HG03196 (cell line): ENCODE data around the gene KCNMB1.

Experiments
- ATAC-seq: cut with Tn5 transposase; IDR thresholded peaks from one replicate; pipeline ENCODE4 v1.9.1; 2021; ENCODE audit not compliant: unreplicated experiment

The KCNMB1 gene

DNA sequence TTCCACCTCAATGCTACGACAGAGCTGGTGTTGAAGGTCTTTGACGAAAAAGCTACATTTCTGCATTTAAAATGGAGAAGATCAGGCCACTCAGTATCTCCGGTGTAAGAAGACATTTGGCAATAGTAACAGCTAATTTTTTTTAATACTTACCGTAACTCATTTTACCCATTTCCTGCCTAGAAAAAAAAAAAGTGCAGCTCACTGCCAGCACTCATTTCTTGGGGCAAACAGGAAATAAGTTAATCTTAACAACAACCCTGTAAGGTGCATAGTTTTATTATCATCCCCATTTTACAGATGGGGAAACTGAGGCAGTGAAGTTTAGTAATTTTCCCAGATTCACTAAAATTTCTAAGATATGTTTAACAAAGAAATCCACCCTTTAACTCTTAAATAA lies 27.4 kb upstream of the KCNMB1 start:
- ATAC-seq, result no peak

DNA sequence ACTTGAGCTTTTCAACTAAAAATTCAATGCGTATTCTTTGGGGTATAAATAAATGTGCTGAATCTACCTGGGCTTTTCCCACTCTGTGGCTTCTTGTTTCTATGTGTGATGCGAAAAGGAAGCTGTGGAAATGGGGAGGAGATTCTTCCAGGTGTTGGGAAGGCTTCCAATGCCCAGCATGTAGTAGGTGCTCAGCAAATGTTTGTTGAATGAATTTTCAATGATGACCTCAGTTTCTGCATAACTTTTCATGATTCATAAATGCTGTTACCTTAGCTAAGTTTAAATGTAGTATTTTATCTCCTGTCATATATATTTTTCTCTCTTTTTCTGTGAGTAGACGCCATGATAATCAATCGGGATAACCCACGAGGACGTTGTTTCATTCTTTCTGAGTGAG lies 25.6 kb upstream of the KCNMB1 start:
- no peak for ATAC-seq

DNA sequence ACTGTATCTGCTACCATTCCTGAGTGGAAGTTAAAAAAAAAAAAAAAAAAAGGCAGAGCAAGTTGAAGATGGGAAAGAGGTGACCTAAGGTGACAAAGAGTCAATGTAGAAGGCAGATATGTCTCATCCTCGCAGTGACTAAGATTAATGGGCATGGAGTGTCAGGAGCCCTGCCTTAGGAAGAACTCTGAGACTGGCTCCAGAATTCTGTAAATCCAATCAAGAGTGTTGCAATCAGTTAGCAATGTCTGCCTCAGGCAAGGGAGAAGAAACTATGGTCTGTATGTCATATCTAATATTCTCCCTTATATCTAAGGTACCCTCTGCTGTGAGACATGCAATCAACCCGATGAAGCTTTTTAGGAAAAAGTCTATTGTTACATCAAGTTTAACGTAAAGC lies 24.7 kb upstream of the KCNMB1 start:
- no peak for ATAC-seq

DNA sequence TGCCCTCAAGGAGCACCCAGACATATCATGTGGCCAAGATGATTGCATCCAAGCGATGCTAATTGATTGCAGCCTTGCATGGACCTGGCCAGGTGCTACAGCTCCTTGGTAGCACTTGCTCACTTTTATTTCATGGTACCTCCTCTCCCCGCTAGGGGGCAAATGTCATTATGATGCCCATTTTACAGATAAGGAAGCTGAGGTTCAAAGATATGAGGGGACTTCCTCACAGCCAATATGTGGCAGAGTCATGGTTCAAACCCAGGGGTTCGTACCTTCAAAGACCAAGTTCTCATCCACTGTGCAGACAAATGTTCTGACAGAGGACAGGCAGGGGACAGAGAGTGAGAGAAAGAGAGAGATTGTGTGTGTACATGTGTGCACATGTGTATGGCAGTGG lies 21.9 kb upstream of the KCNMB1 start:
- ATAC-seq, result no peak

DNA sequence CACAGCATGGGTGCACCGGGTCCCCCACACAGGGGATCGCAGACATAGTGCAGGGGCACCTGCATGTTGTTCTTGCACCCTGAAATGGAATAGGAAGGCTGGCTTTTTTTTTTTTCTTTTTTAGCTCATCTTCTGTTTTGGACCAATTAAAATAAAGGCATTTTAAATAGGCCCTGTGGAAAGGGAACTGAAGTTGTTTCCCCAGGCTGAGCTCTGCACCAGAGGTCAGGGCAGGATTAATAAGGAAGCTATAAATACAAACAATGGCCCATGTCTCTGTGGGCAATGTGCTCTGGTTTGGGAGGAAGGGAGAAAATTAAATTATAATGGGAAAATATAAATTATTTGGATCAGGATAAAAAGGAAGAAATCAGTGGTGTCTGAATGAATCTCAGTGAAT lies 21.2 kb upstream of the KCNMB1 start:
- ATAC-seq, result no peak

DNA sequence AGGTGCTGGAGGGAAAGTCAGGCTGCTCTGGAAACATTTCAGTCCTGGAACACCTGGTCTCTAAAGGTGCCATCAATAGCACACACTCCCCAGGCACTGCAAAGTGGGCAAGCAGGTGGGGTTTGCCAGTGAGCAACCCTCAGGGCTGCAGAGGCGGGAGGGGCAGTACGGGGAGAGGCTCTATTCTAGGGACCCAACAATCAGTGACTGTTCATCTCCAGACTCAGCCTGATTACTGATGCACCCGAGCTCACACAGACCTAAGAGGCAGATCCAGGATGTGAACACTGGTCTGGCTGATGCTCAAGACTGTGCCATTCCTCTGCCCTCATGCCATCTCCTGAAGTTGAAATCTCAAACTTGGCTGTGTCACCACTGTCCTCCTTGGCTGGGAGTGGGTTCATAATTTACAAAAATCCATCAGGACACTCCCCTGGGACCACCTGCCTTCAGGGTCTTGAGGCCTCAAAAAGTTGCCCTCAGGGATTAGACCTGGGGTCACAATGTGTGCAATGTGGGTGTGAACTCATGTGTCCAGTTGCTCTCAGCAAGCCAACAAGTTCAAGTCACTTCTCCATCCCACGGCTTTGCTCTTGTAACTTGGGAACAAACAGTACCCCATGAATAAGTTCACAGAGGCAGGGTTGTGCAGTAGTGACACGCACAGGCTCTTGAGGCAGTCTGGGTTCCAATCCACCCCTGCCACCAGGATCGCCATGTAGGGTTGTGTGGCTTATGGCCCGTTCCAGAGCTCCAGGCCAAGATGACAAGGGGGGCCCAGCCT lies 19.9 kb upstream of the KCNMB1 start:
- no peak for ATAC-seq

DNA sequence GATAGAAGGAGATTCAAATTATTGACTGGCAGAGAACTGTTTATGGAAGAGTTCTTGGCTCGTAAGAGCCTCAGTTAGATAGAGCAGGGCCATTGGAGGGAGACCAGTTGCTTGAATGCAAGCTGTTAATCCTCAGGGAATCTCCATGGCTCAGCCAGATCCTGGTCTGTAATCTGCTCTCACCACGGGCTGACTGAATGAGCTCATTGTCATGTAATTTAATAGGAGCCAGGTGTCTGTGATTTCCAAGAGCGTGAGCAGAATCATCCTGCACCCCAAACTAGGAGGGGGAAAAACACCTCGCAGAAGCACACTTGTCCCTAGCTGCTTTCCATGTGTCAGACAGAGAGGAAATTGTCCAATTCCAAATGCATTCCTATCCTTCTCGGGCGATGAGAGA lies 19.1 kb upstream of the KCNMB1 start:
- ATAC-seq, result no peak

DNA sequence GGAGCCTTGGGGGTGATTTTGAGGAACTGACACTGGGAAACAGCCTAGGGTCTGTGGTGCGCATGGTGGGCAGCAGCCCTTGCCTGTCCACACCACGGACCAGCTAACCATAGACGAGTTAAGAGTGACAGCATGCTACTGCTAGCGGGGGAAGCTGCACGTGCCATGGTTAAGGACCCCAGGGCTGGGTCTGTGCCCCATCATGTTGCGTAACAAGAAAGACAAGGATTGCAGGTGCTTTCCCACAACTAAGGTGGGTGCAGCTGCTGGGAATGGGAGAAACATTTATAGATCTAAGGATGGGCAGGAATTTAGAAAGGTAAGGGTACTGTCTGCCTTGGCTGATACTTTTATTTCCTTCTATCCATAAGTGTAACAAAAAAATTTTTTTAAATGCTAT lies 17.9 kb upstream of the KCNMB1 start:
- no peak for ATAC-seq

DNA sequence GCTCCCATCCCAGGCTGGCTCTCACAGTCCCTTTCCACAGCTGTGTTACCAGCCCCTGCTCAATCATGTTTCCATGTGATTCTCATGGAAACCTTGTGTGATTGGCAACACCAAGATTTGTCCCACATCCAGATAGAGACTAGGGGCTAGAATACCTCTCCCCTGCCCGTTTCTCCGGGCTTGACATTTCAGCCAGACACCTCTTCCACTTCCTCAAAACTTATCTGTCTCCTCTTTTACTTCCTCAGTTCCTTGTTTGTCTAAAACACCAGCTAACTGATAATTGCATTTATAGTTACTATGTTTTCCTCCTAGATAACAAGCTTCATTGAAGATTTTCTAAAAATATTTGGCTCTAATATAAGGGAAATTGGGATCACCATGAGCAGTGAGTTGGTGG lies 16.6 kb upstream of the KCNMB1 start:
- ATAC-seq, result no peak

DNA sequence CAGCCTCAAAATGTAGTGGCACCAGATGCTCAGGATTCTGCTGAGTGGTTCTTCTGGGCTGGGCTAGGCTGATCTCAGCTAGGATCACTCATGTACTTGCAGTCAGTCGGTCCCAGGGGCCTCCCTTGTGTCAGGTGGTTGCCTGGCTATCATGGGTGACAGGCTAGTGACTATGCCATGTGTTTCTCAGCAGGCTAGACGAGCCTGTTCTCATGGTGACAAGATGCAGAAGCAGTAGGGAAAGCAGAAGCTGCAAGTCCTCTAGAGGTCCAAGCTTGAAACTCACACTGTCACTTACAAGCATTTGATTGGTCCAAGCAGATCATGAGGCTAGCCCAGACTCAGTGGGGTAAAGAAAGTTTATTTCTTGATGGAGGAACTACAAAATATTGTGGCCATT lies 15.2 kb upstream of the KCNMB1 start:
- ATAC-seq, result no peak

DNA sequence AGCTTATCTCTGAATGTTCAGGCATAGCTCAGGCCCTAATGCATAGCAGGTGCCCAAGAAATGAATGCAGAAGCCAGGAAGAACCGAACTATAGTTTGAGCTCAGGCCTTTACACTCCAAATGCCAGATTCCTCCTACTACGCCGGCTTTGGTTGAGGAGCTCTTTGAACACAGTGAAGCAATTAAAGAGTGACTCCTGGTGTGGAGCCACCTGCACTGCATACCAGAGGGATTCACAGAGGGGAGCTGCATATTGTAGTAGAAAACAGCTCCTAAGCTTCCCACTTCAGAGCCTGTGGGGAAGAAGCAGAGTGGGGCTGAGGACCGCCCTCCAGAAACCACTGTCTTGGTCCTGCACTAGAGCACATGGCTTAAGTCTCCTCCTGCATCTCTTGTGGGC lies 14.5 kb upstream of the KCNMB1 start:
- no peak for ATAC-seq

DNA sequence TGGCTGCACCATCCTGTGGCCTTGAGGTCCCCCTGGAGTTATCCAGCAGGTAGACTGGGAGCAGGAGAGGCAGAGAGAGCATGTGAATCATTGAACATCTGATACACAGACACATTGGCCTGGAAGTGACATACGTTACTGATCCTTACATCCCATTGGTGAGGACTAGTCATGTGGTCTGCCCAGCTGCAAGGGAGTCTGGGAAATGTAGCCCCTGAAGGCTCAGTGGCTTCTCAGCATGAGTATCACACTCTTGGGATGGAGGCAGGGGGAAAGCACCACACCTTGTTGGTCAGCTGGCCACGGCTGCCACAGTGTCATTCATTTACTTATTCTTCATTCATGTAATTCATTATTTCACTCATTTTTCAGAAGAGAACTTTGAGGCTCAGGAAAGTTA lies 13.3 kb upstream of the KCNMB1 start:
- ATAC-seq, result no peak

DNA sequence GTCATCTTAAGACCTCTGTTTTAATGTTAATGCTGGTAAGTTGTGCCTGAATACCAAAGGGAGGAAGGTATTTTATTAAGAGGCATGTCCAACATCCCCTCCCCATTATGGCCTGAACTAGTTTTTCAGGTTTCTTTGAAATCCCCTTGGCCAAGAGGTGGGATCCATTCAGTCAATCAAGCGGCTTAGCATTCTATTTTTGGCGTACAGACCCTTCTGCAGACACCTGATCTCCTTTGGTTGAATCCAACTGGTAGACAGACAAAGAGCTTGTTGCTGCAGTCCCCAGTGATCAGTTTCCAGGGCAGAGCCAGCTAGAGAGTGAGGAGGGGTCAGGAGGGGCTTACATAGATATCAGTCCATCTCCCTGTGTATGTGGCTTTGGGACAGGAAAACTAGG lies 7.9 kb upstream of the KCNMB1 start:
- no peak for ATAC-seq

DNA sequence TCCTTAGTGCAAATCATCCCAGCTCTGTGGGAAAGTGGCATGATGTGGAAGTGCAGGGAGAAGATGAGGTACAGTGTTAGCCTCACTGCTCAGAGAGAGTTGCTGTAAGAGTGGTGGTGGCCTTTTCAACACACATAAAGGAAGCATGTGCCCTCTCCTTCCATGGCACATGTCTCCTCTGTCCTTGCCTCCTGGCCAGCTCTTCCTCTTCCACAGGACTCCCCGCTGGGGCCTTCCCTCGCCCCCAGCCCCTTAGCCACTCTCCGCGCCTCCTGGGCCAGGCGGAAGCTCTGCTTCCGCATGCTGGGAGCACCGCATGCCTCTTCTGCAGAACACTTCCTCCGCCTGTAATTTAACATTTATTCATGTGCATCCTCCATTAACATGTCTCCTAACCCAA lies 4.8 kb upstream of the KCNMB1 start:
- no peak for ATAC-seq

DNA sequence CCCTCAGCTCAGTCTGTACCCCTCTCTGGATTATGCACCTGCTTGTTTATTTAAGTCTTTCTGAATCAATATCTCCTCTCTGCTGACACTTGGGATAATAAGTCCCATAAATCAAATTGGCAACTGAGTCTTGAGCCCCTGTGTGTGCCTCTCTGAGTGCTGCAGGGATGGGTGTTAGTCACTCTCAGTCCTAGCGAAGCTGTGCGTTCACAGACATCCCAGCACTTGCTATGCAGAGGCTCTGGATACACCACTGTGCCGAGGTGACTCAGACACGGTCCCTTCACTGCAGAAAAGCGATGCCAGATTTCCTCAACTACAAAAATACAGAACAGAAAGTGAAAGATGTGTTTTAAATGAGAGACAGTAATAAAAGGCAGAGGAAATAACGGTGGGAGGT lies 4.1 kb upstream of the KCNMB1 start:
- peak; percentile 59 for ATAC-seq

DNA sequence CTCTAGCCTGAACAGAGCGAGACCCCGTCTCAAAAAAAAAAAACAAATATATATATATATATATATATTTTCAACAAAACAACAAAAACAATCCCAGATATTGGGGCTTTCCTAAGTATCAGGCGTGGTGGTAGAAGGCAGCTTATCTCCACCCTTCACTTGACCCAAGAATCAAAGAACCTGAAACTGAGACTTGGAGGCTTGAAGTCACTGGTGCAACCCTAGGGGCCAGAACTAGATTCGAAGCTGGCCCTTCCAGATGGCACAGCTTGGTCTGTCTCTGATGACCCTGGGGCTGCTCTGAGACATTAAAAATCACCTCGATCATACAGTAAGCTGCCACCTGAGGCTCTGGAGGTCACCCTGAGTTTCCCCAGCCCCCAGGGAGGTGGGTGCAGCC lies 1.3 kb upstream of the KCNMB1 start:
- no peak for ATAC-seq

DNA sequence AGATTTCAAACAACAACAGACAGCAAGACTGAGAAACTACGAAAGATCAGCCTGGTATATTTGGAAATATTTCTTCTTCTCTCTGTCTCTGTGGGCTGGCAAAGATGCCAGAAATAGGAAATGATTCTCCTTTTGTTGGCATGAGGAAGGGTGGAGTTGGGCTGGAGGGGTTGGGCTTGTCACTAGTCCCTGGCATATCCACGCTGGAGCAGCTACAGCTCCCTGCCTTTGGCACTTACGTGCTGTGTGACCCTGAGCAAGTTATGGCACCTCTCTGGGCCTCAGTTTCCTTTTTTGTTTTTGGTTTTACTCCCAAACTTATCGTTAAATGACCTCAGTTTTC lies 354 bp upstream of the KCNMB1 start:
- ATAC-seq, result no peak

DNA sequence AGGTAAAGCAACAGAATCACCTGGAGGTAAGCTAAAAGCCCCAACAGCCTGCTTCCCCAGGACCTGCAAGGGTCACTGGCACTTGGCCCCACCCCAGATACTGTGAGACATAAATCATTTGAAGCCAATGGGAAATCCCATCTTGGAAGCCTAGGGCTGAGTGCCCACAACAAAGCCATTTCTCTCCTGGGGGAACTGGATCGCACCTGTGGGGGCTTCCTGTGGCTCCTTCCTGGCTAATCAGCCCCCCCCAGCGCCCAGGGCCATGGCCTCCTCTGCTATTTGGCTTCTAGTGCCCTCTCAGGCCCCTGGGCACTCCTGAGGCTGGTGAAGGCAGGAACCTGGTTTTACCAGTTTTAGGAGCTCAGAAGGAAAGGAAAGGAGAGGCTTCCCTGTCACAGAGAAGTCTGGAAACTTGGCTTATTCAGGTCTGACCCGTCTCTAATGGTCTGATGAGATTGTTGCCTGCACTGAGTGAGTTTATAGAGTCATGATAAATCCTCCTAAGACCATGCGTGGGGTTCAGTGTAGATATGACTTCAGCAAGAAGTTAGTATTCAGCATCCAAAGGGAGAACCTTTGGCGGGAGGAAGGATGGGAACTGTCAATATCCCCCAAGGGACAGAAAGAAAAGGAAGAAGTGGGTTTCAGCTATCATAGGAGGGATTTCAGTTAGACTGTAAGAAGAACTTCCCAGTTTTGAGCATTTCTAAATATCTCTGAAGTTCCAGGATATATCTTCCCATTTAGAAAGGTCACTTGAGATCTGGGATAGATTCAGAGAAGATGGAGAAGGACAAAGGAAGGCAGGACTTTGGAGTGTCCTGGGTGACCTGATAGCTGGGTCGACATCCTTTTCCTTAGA lies 1.2 kb downstream of the KCNMB1 start:
- no peak for ATAC-seq

DNA sequence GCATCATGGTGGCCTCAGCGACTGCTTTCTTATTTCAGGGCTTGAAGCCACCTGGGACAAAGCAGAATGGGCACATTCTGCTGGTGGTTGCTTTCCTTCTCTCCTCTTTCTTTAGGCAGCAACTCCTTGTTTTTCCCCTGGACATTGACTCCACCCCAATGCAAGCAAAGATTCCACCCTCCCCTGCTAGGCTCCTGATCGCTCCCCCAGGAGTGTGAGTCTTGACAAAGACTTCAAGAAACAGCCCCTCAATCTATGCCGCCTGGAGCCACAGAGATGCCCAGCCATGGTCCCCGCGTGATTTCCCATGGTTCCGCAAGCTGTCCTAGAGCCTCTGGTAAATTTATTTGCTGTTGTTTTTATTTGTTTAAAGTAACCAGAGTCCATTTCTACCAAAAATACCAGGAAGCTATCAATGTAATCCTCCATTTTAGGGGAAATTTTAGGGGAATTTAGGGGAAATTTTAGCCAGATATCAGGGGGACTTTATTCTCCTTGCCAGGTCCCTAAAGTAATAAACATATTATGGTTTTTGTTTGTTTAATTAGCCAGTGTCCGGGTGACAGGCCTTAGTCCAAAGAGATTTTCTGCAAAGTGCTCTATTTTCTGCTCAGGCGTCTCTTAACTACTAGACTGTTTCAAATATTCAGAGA lies 2.3 kb downstream of the KCNMB1 start:
- no peak for ATAC-seq

DNA sequence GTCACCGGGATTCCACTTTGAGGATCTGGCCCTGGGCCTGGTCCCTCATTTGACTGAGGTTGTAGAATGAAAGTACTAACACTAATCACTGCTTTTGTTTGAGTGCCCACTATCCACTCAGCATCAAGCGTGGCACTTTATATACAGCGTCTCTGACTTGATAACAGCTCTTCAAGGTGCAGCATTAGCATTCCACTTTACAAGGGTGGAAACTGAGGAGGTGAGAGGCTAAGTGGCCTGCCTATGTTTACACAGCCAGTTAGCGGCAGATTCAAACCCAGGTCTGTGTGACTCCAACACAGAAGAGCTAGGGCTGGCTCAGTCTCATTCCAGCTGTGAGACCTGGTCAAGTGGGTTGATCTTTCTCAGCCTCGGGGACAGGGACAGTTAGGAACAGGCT lies 5.9 kb downstream of the KCNMB1 start:
- ATAC-seq, result no peak

DNA sequence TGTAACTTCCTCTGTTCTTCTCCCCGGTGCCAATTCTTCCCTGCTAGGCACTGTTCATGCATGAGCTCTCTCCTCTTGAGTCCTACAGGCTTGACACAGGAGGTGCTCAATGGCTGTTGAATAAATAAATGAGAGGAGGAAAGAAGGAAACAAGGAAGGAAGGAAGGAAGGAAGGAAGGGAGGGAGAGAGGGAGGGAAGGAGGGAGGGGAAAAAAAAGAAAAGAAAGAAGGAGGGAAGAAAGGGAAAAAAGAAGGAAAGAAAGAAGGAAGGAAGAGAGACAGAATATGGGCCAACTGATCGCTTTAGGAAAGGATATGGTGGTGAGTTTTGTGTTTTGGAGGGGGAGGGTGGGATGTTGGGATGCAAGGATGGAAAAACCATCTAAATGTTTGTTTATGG lies 6.4 kb downstream of the KCNMB1 start:
- no peak for ATAC-seq

DNA sequence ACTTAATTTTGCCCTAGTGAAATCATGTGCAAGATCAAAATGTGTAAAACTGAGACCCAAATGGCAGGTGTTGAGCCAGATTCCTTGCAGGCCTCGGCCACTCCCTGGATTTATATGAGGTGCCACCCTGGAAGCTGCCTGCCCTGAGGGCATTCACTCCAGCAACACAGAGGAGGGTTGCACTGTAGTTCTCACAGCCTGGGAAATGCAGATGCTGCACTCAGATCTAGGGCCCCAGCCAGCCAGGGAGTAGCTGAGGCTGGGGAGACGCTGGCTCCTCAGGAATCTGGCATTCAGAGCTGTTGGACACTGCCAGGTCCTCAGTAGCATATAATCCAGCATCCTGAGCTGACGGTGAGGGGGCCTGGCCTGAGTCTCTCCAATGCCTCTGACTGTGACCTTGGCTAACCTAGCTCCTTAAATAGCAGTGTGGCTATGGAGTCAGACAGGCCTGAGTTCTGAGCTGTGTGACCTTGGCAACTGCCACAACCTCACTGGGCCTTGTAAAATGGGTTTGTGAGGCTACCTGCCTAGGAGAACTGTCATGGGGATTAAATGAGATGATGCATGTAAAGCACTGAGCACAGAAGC lies 8.7 kb downstream of the KCNMB1 start:
- no peak for ATAC-seq
